ENCODE measurements around the gene CCDC138.

Gene CCDC138

DNA sequence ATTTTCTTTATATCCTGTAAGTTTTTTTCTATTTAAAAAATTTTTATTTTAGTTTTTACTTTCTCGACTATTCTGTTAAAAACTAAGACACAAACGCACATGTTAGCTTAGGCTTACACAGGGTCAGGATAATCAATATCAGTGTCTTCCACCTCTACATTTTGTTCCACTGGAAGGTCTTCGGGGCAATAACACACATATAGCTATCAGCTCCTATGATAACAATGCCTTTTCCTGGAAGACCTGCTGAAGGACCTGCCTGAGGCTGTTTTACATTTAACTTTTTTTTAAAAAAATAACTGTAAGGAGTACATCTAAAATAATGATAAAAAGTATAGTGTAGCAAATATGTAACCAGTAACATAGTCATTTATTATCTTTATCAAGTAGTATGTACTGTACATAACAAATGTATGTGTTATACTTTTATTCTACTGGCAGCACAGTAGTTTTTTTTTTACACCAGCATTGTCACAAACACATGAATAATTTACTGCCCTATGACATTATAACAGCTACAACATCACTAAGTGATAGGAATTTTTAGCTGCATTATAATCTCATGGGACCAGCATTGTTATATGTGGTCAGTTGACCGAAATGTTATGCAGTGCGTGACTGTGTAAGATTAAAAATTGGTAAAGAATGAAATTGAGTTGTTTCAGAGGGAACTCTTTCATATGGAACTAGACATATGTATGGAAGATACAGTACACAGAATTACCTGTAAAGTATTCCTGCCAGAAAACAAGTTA, 37.9 kb downstream of the CCDC138 start:
- no peak overlapping the region for H3K4me3 ChIP-seq (ENCODE audit: low read depth in 1 of 5, low read length in 5 of 5)
- H3K9ac ChIP-seq (ENCODE audit: low read length in 5 of 5) = no peak overlapping the region
- no peaks in the 10 kb centered on the region for H3K27me3 ChIP-seq (ENCODE audit: control insufficient read depth in 5 of 5, insufficient read depth in 4 of 5, low read length in 5 of 5)
- H3K36me3 ChIP-seq (ENCODE audit: control insufficient read depth in 5 of 5, insufficient read depth in 5 of 5, low read length in 5 of 5) = no peaks in the 10 kb centered on the region
- no peak overlapping the region for H3K27ac ChIP-seq (ENCODE audit: low read depth, low read length)
- H3K9me3 ChIP-seq (ENCODE audit: control insufficient read depth in 5 of 5, low read length in 5 of 5) = peaks cover 0 to 3% (median 0%) of the 10 kb centered on the region in 5 donors
- H3K4me1 ChIP-seq (ENCODE audit: control insufficient read depth in 5 of 5, insufficient read depth in 5 of 5, low read length in 5 of 5) = no peaks in the 10 kb centered on the region

DNA sequence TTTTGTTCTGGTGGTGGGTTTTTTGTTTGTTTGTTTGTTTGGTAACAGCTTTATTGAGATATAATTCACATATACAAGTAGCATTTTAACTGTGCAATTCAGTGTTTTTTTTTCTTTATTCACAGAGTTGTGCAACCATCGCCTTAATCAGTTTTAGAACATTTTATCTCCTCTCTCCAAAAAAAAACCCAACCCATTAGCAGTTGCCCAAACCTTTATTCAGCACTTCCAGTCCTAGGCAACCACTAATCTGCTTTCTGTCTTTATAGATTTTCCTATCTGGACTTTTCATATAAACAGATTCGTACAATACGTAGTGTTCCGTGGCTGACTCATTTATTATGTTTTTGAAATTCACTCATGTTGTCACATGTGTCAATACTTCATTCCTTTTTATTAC, 38.7 kb downstream of the CCDC138 start:
- Histone ChIP-seq H3K4me3 (ENCODE audit: low read depth in 1 of 5, low read length in 5 of 5) (no peak overlapping the region), H3K27ac (ENCODE audit: low read depth, low read length) (no peak overlapping the region), H3K9ac (ENCODE audit: low read length in 5 of 5) (no peak overlapping the region), H3K4me1 (ENCODE audit: control insufficient read depth in 5 of 5, insufficient read depth in 5 of 5, low read length in 5 of 5) (no peaks in the 10 kb centered on the region), H3K36me3 (ENCODE audit: control insufficient read depth in 5 of 5, insufficient read depth in 5 of 5, low read length in 5 of 5) (no peaks in the 10 kb centered on the region), H3K9me3 (ENCODE audit: control insufficient read depth in 5 of 5, low read length in 5 of 5) (peaks cover 0 to 3% (median 0%) of the 10 kb centered on the region in 5 donors), H3K27me3 (ENCODE audit: control insufficient read depth in 5 of 5, insufficient read depth in 4 of 5, low read length in 5 of 5) (no peaks in the 10 kb centered on the region)

DNA sequence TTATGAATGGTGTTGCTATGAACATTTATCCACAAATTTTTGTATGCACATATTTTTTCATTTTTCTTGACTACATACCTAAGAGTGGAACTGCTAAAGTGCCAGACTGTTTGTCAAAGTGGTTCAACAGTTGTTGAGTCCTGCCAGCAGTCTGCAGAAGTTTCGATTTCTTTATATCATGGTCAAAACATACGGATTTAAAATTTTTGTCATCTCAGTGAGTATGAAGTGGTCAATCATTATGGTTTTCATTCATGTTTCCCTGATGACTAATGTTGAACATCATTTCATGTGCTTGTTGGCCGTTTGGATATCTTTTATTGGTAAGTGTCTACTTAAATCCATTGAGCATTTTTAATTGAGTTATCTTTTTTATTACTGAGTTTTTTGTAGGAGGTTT, 39.2 kb downstream of the CCDC138 start:
- no peaks in the 10 kb centered on the region for H3K36me3 ChIP-seq (ENCODE audit: control insufficient read depth in 5 of 5, insufficient read depth in 5 of 5, low read length in 5 of 5)
- no peaks in the 10 kb centered on the region for H3K4me1 ChIP-seq (ENCODE audit: control insufficient read depth in 5 of 5, insufficient read depth in 5 of 5, low read length in 5 of 5)
- no peaks in the 10 kb centered on the region for H3K27me3 ChIP-seq (ENCODE audit: control insufficient read depth in 5 of 5, insufficient read depth in 4 of 5, low read length in 5 of 5)
- H3K9ac ChIP-seq (ENCODE audit: low read length in 5 of 5) = no peak overlapping the region
- no peak overlapping the region for H3K4me3 ChIP-seq (ENCODE audit: low read depth in 1 of 5, low read length in 5 of 5)
- no peak overlapping the region for H3K27ac ChIP-seq (ENCODE audit: low read depth, low read length)
- H3K9me3 ChIP-seq (ENCODE audit: control insufficient read depth in 5 of 5, low read length in 5 of 5) = no peaks in the 10 kb centered on the region

DNA sequence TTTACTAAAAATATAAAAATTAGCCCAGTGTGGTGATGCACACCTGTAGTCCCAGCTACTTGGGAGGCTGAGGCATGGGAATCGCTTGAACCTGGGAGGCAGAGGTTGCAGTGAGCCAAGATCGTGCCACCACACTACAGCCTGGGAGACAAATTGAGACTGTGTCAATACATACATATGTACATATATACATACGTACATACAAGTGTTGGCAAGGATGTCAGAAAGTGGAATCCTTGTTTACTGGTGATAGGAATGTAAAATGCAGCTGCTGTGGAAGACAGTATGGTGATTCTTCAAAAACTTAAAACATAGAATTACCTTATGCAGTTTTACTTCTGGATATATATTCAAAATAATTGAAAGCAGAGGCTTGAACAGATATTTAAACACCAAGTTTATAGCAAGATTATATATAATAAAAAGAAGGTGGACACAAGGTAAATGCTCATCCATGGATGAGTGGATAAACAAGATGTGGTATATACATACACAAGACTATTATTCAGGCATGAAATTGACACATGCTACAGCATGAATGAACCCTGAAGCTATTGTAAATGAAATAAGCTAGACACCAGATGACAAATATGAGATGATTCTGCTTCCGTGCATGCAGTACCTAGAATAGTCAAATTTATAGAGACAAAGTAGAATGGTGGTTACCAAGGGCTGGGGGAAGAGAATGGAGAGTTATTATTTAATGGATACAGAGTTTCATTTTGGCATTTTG, 43.2 kb downstream of the CCDC138 start:
- Histone ChIP-seq H3K36me3 (ENCODE audit: control insufficient read depth in 5 of 5, insufficient read depth in 5 of 5, low read length in 5 of 5) (no peaks in the 10 kb centered on the region), H3K4me1 (ENCODE audit: control insufficient read depth in 5 of 5, insufficient read depth in 5 of 5, low read length in 5 of 5) (no peaks in the 10 kb centered on the region), H3K4me3 (ENCODE audit: low read depth in 1 of 5, low read length in 5 of 5) (no peak overlapping the region)

DNA sequence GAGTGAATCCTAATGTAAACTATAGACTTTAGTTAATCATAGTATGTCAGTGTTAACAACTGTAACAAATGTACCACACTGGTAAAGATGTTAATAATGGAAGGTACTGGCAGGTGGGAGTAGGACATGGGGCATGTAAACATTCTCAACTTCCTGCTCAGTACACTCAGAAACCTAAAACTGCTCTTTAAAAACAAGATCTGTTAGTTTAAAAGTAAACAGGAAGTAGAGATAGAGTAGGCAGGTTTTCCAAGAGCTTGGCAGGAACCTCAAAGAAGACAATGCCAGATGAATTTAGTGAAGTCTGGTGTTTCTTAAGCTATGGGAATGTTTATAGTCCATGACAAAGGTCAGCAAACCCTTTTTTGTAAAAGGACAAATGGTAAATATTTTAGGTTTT, 46.6 kb downstream of the CCDC138 start:
- no peak overlapping the region for H3K27ac ChIP-seq (ENCODE audit: low read depth, low read length)
- H3K9ac ChIP-seq (ENCODE audit: low read length in 5 of 5) = no peak overlapping the region
- H3K36me3 ChIP-seq (ENCODE audit: control insufficient read depth in 5 of 5, insufficient read depth in 5 of 5, low read length in 5 of 5) = no peaks in the 10 kb centered on the region

More for the DNA sequence above, 43.2 kb downstream of the CCDC138 start:
- Histone ChIP-seq H3K27ac (ENCODE audit: low read depth, low read length) (no peak overlapping the region), H3K9me3 (ENCODE audit: control insufficient read depth in 5 of 5, low read length in 5 of 5) (peaks cover 0 to 3% (median 0%) of the 10 kb centered on the region in 5 donors), H3K9ac (ENCODE audit: low read length in 5 of 5) (no peak overlapping the region), H3K27me3 (ENCODE audit: control insufficient read depth in 5 of 5, insufficient read depth in 4 of 5, low read length in 5 of 5) (no peaks in the 10 kb centered on the region)

DNA sequence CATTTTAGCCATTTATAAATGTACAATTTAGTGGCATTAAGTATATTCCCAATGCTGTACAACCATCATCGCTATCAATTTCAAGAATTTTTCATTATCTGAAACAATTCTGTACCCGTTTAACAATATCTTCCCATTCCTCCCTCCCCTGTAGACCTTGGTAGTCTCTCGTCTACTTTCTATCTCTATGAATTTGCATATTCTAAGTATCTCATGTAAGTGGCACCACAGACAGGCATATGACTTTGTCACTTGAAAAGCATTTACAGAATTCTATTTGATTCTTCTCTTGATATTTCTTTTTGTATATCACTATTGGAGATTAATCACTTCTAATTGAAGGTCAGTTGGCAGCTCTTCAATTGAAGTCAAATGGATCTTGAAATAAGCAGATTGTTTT, 48.0 kb downstream of the CCDC138 start:
- Histone ChIP-seq H3K9ac (ENCODE audit: low read length in 5 of 5) (no peak overlapping the region), H3K36me3 (ENCODE audit: control insufficient read depth in 5 of 5, insufficient read depth in 5 of 5, low read length in 5 of 5) (no peaks in the 10 kb centered on the region), H3K27ac (ENCODE audit: low read depth, low read length) (no peak overlapping the region), H3K9me3 (ENCODE audit: control insufficient read depth in 5 of 5, low read length in 5 of 5) (peaks cover 0 to 9% (median 6%) of the 10 kb centered on the region in 5 donors), H3K27me3 (ENCODE audit: control insufficient read depth in 5 of 5, insufficient read depth in 4 of 5, low read length in 5 of 5) (no peaks in the 10 kb centered on the region), H3K4me3 (ENCODE audit: low read depth in 1 of 5, low read length in 5 of 5) (no peak overlapping the region), H3K4me1 (ENCODE audit: control insufficient read depth in 5 of 5, insufficient read depth in 5 of 5, low read length in 5 of 5) (no peaks in the 10 kb centered on the region)

More for the DNA sequence above, 46.6 kb downstream of the CCDC138 start:
- H3K9me3 ChIP-seq (ENCODE audit: control insufficient read depth in 5 of 5, low read length in 5 of 5) = peaks cover 0 to 7% (median 0%) of the 10 kb centered on the region in 5 donors
- H3K4me3 ChIP-seq (ENCODE audit: low read depth in 1 of 5, low read length in 5 of 5) = no peak overlapping the region
- H3K4me1 ChIP-seq (ENCODE audit: control insufficient read depth in 5 of 5, insufficient read depth in 5 of 5, low read length in 5 of 5) = no peaks in the 10 kb centered on the region
- H3K27me3 ChIP-seq (ENCODE audit: control insufficient read depth in 5 of 5, insufficient read depth in 4 of 5, low read length in 5 of 5) = no peaks in the 10 kb centered on the region

DNA sequence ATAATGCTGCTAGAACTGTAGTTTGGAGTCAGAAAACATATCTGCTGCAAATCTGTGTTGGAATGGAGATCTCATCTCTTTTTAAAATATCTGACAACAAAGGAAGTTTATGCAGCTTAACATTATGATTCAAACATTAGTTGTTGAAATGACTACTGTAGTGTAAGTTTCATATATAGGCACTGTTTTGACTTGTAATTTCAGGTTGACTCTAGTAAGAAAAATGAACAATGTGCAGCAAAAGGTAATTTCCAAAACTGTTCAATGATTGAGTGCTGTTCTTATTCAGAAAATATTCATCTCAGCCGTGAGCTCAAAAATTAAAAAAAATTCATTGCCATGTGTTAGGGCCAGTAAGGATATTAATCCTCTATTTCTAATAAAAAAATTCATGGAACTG, 48.5 kb downstream of the CCDC138 start:
- Histone ChIP-seq H3K27ac (ENCODE audit: low read depth, low read length) (no peak overlapping the region), H3K36me3 (ENCODE audit: control insufficient read depth in 5 of 5, insufficient read depth in 5 of 5, low read length in 5 of 5) (no peaks in the 10 kb centered on the region), H3K27me3 (ENCODE audit: control insufficient read depth in 5 of 5, insufficient read depth in 4 of 5, low read length in 5 of 5) (no peaks in the 10 kb centered on the region), H3K9me3 (ENCODE audit: control insufficient read depth in 5 of 5, low read length in 5 of 5) (peaks cover 0 to 12% (median 7%) of the 10 kb centered on the region in 5 donors), H3K9ac (ENCODE audit: low read length in 5 of 5) (no peak overlapping the region), H3K4me1 (ENCODE audit: control insufficient read depth in 5 of 5, insufficient read depth in 5 of 5, low read length in 5 of 5) (no peaks in the 10 kb centered on the region), H3K4me3 (ENCODE audit: low read depth in 1 of 5, low read length in 5 of 5) (no peak overlapping the region)

DNA sequence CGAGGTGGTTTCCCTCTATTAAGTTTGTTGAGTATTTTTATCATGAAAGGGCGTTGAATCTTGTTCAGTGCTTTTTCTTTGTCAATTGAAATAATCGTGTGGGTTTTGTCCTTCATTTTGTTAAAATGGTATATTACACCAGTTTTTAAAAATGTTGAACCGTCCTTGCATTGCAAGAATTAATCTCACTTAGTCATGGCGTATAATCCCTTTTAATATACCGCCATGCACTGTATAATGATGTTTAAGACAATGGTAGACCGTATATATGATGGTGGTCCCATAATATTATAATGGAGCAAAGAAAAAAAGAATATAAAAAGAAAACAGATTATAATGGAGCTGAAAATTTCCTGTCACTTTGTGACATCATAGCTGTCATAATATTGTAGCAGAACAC, 50.6 kb downstream of the CCDC138 start:
- no peaks in the 10 kb centered on the region for H3K27me3 ChIP-seq (ENCODE audit: control insufficient read depth in 5 of 5, insufficient read depth in 4 of 5, low read length in 5 of 5)
- no peak overlapping the region for H3K4me3 ChIP-seq (ENCODE audit: low read depth in 1 of 5, low read length in 5 of 5)
- no peak overlapping the region for H3K9ac ChIP-seq (ENCODE audit: low read length in 5 of 5)
- no peak overlapping the region for H3K27ac ChIP-seq (ENCODE audit: low read depth, low read length)
- peaks cover 3 to 16% (median 12%) of the 10 kb centered on the region in 5 donors for H3K9me3 ChIP-seq (ENCODE audit: control insufficient read depth in 5 of 5, low read length in 5 of 5)
- H3K4me1 ChIP-seq (ENCODE audit: control insufficient read depth in 5 of 5, insufficient read depth in 5 of 5, low read length in 5 of 5) = no peaks in the 10 kb centered on the region
- no peaks in the 10 kb centered on the region for H3K36me3 ChIP-seq (ENCODE audit: control insufficient read depth in 5 of 5, insufficient read depth in 5 of 5, low read length in 5 of 5)

DNA sequence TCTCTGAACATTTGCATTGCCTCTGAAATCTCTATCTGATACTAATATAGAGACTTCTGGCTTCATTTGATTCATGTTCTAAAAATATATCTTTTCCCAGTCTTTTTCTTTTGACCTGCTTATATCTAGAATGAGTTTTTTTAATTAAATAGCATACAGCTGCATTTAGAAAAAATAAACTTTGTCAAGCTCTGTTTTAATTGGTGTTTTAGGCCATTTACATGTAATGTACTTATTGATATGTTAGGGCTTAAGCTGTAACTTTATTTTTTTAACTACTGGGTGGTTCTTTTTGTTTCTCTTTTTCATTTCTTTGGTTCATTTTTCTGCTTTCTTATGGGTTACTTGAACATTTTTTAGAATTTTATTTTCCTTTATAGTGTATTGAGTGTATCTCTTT, 54.9 kb downstream of the CCDC138 start:
- H3K9me3 ChIP-seq (ENCODE audit: control insufficient read depth in 5 of 5, low read length in 5 of 5) = peaks cover 3 to 13% (median 8%) of the 10 kb centered on the region in 5 donors
- no peaks in the 10 kb centered on the region for H3K36me3 ChIP-seq (ENCODE audit: control insufficient read depth in 5 of 5, insufficient read depth in 5 of 5, low read length in 5 of 5)
- H3K4me3 ChIP-seq (ENCODE audit: low read depth in 1 of 5, low read length in 5 of 5) = no peak overlapping the region
- no peaks in the 10 kb centered on the region for H3K27me3 ChIP-seq (ENCODE audit: control insufficient read depth in 5 of 5, insufficient read depth in 4 of 5, low read length in 5 of 5)
- H3K4me1 ChIP-seq (ENCODE audit: control insufficient read depth in 5 of 5, insufficient read depth in 5 of 5, low read length in 5 of 5) = no peaks in the 10 kb centered on the region
- no peak overlapping the region for H3K27ac ChIP-seq (ENCODE audit: low read depth, low read length)
- no peak overlapping the region for H3K9ac ChIP-seq (ENCODE audit: low read length in 5 of 5)

DNA sequence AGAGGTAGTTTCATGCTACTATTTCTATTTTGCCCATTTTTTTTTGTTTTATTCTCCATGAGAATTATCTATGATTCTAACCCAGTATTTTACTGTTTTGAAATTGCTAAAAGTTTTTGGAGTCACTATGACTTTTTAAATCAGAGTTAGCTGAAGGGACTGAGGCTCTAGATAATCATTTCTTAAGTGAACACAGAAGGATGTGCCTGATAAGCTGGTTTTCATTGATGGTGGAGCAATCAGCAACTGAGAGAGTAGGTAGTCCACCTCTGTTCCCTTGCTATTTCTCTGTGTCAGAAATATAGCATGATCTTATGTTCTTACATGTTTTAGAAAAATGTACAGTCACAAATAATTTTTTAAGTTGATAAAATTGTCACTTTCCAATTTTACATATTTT, 59.4 kb downstream of the CCDC138 start:
- Histone ChIP-seq H3K27ac (ENCODE audit: low read depth, low read length) (no peak overlapping the region), H3K27me3 (ENCODE audit: control insufficient read depth in 5 of 5, insufficient read depth in 4 of 5, low read length in 5 of 5) (no peaks in the 10 kb centered on the region), H3K4me3 (ENCODE audit: low read depth in 1 of 5, low read length in 5 of 5) (no peak overlapping the region), H3K9ac (ENCODE audit: low read length in 5 of 5) (no peak overlapping the region), H3K4me1 (ENCODE audit: control insufficient read depth in 5 of 5, insufficient read depth in 5 of 5, low read length in 5 of 5) (no peaks in the 10 kb centered on the region), H3K9me3 (ENCODE audit: control insufficient read depth in 5 of 5, low read length in 5 of 5) (peaks cover 0 to 9% (median 0%) of the 10 kb centered on the region in 5 donors), H3K36me3 (ENCODE audit: control insufficient read depth in 5 of 5, insufficient read depth in 5 of 5, low read length in 5 of 5) (peaks cover 0 to 5% (median 2%) of the 10 kb centered on the region in 5 donors)

Data from subcutaneous abdominal adipose tissue (tissue), 5 donors.